ENCODE measurements around the gene TIMM44.

Gene TIMM44

GRCh38 chr19:7925171-7925851 lies 18.2 kb downstream of the TIMM44 start:
- TF ChIP-seq SIN3A (IDR thresholded peaks at IDR 0.05; ENCODE audit: borderline replicate concordance, insufficient read depth, low read length) (0 out of 2 replicates have a peak, but pooled peaks have one; percentile 42), REST (IDR thresholded peaks at IDR 0.05; ENCODE audit: insufficient read depth in 1 of 2, low read depth in 2 of 2, low read length in 2 of 2) (no peak), POLR2AphosphoS5 (IDR thresholded peaks at IDR 0.05; ENCODE audit: low read depth, low read length) (peak; percentile 56), TAF1 (IDR thresholded peaks at IDR 0.05; ENCODE audit: borderline replicate concordance, insufficient read depth, low read length) (peak; percentile 39; the same call in 1 of the 2 replicates), FOXP2 (optimal IDR thresholded peaks at IDR 0.05; ENCODE audit: borderline replicate concordance, extremely low read depth, extremely low read length, insufficient read depth) (no peak)

- TF ChIP-seq SIN3A (IDR thresholded peaks at IDR 0.05; ENCODE audit: borderline replicate concordance, insufficient read depth, low read length) (no peak), POLR2AphosphoS5 (IDR thresholded peaks at IDR 0.05; ENCODE audit: low read depth, low read length) (no peak), FOXP2 (optimal IDR thresholded peaks at IDR 0.05; ENCODE audit: borderline replicate concordance, extremely low read depth, extremely low read length, insufficient read depth) (no peak)
Measured at GRCh38 chr19:7924651-7925170, 18.8 kb downstream of the TIMM44 start.

- TF ChIP-seq FOXP2 (optimal IDR thresholded peaks at IDR 0.05; ENCODE audit: borderline replicate concordance, extremely low read depth, extremely low read length, insufficient read depth) (no peak), POLR2AphosphoS5 (IDR thresholded peaks at IDR 0.05; ENCODE audit: low read depth, low read length) (no peak; the same call in 1 of the 2 replicates), REST (IDR thresholded peaks at IDR 0.05; ENCODE audit: insufficient read depth in 1 of 2, low read depth in 2 of 2, low read length in 2 of 2) (no peak), TAF1 (IDR thresholded peaks at IDR 0.05; ENCODE audit: borderline replicate concordance, insufficient read depth, low read length) (no peak), SIN3A (IDR thresholded peaks at IDR 0.05; ENCODE audit: borderline replicate concordance, insufficient read depth, low read length) (no peak)
Measured at GRCh38 chr19:7924241-7924640, 19.2 kb downstream of the TIMM44 start.

GRCh38 chr19:7923295-7924191 lies 19.9 kb downstream of the TIMM44 start:
- TF ChIP-seq POLR2AphosphoS5 (IDR thresholded peaks at IDR 0.05; ENCODE audit: low read depth, low read length) (peak; percentile 50; the same call in 1 of the 2 replicates), REST (IDR thresholded peaks at IDR 0.05; ENCODE audit: insufficient read depth in 1 of 2, low read depth in 2 of 2, low read length in 2 of 2) (no peak), SIN3A (IDR thresholded peaks at IDR 0.05; ENCODE audit: borderline replicate concordance, insufficient read depth, low read length) (no peak), TAF1 (IDR thresholded peaks at IDR 0.05; ENCODE audit: borderline replicate concordance, insufficient read depth, low read length) (no peak), FOXP2 (optimal IDR thresholded peaks at IDR 0.05; ENCODE audit: borderline replicate concordance, extremely low read depth, extremely low read length, insufficient read depth) (no peak)

- TF ChIP-seq FOXP2 (optimal IDR thresholded peaks at IDR 0.05; ENCODE audit: borderline replicate concordance, extremely low read depth, extremely low read length, insufficient read depth) (no peak), REST (IDR thresholded peaks at IDR 0.05; ENCODE audit: insufficient read depth in 1 of 2, low read depth in 2 of 2, low read length in 2 of 2) (no peak)
Measured at GRCh38 chr19:7922836-7923195, 20.6 kb downstream of the TIMM44 start.
